GM12892 (cell line): Measurements from ENCODE around the gene PLS1.

Experiments used
- POLR2A ChIP-seq: IDR thresholded peaks from 2 replicates; pipeline ENCODE4 v1.6.1; 2011; ENCODE audit warnings: low read depth, low read length, control low read depth
- POLR2AphosphoS5 ChIP-seq: IDR thresholded peaks from 2 replicates; pipeline ENCODE4 v1.6.1; 2011; ENCODE audit warnings: low read depth, low read length, control low read depth
- TAF1 ChIP-seq: IDR thresholded peaks from 2 replicates; pipeline ENCODE4 v1.6.1; 2011; ENCODE audit warnings: low read depth, mild to moderate bottlenecking, control low read depth, low read length, borderline replicate concordance

DNA sequence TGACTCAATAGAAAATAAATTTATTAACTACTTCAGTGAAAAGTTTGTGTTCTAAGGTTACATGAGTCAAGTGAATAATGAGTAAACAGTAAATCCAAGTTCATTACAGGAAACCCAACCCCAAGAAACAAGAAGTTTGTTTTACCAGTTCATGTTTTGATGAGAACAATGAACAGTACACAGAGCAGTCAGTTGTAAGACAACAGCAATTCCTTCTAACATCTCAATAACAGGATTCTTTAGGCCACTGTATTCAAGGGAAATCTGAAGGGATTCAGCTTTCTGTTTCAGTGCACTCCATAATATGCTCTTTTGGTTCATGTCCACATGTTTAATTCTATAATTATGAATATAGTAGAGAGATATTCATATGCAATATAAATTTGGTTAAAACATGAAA, 36.1 kb upstream of the PLS1 start:
- TF ChIP-seq POLR2AphosphoS5 (no peak), POLR2A (no peak), TAF1 (no peak)
